WERI-Rb-1 (cell line): ENCODE data around the gene GPR78.

Source experiments
- DNase-seq: peaks from one replicate; pipeline ENCODE4 v3.0.0-alpha.2; 2020
- H3K27ac ChIP-seq: fragments of 250-450 bp; sonication (Bioruptor Pico); 2 replicates; pipeline ENCODE4 v1.5.1; 2020; ENCODE audit warnings: mild to moderate bottlenecking, moderate library complexity
- H3K27me3 ChIP-seq: fragments of 250-450 bp; sonication (Bioruptor Pico); 2 replicates; pipeline ENCODE4 v1.5.1; 2021; ENCODE audit warnings: mild to moderate bottlenecking, low read depth, moderate library complexity; ENCODE audit not compliant: insufficient read depth, severe bottlenecking
- H3K36me3 ChIP-seq: fragments of 250-450 bp; sonication (Bioruptor Pico); 2 replicates; pipeline ENCODE4 v1.5.1; 2020; ENCODE audit warnings: mild to moderate bottlenecking, moderate library complexity
- H3K4me3 ChIP-seq: 2 replicates; pipeline ENCODE4 v1.5.1; 2011; ENCODE audit warnings: low read depth, mild to moderate bottlenecking, control low read depth, low read length
- H3K9me3 ChIP-seq: fragments of 250-450 bp; sonication (Bioruptor Pico); 2 replicates; pipeline ENCODE4 v1.5.1; 2021; ENCODE audit warnings: mild to moderate bottlenecking, moderate library complexity; ENCODE audit not compliant: severe bottlenecking
- TF ChIP-seq, protein P1 (sequence below): IDR thresholded peaks from 2 replicates; pipeline ENCODE4 v1.5.1; 2011; ENCODE audit warnings: low read depth, mild to moderate bottlenecking, control low read depth, inconsistent platforms, low read length

GPR78 gene

DNA sequence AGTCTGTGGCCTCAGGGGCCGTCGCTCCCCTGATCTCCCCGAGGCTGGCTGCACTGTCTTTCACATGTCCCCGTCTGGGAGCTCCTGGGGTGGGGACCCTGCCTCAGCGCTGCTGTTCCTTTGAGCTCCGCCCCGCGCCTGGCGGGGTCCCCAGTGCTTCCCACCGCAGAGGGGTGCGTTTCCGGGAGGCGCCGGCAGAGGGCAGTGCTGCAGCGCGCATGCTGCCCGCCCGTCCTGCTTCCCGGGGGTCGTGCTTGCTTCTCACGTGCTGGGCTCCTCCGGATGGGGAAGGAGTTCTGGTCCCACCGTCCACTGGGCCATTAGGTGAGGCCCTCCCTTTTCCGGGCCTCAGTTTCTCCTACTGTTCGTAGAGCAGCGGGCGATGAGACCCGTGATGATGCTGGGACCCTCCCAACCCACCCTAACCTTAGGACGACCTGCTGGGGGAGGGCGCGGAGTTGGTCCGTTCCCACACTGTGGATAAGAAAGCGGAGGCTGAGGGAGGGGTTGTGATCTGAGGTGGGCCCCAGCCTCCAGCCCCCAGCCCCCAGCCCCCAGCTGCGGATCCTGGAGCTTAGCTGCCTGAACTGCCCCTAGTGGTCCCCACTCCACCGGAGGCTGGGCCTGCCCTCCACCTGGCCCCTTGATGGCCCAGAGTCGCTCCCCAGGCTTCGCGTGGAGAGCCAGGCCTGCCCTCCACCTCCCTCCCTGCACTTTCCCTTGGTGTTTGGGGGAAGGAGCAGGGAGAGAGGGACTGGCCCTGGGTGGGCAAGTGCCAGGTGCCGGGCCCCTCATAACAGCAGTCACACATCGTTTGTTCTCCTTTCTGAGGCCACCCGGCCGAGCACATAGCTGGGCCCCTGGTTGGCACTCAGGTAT lies 27.6 kb downstream of the GPR78 start:
- Histone ChIP-seq H3K27me3 (peaks cover 82% of the 10 kb centered on the region), H3K36me3 (no peaks in the 10 kb centered on the region), H3K27ac (no peak overlapping the region), H3K4me3 (no peak overlapping the region; the same call in 1 of the 2 replicates), H3K9me3 (no peaks in the 10 kb centered on the region)
- TF ChIP-seq, protein P1, sequence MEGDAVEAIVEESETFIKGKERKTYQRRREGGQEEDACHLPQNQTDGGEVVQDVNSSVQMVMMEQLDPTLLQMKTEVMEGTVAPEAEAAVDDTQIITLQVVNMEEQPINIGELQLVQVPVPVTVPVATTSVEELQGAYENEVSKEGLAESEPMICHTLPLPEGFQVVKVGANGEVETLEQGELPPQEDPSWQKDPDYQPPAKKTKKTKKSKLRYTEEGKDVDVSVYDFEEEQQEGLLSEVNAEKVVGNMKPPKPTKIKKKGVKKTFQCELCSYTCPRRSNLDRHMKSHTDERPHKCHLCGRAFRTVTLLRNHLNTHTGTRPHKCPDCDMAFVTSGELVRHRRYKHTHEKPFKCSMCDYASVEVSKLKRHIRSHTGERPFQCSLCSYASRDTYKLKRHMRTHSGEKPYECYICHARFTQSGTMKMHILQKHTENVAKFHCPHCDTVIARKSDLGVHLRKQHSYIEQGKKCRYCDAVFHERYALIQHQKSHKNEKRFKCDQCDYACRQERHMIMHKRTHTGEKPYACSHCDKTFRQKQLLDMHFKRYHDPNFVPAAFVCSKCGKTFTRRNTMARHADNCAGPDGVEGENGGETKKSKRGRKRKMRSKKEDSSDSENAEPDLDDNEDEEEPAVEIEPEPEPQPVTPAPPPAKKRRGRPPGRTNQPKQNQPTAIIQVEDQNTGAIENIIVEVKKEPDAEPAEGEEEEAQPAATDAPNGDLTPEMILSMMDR: peak; percentile 99
- peak; percentile 73 for DNase-seq

DNA sequence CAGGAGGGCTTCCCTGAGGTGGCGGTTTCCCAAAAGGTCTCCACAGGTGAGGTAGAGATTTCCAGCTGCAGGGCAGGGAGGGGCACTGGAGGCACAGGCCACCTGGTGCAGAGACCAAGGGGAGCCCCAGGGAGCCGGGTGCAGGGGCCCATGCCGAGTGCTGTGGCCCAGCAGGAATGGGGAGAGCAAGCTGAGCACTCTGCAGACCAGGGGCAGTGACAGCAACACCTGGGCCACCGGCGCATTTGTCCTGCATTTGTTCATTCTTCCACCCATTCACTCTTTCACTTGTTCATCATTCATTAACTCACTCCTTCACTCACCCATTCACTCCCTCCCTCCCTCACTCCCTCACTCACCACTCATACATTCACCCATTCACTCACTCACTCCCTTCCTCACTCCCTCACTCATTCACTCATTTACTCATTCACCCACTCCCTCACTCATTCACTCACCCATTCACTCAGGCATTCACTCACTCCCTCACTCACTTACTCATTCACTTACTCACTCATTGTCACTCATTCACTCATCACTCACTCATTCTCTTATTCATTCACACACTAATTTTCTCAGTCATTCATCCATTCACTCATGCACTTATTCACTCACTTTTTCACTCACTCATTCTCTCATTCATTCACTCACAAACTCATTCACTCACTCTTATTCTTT lies 28.7 kb downstream of the GPR78 start:
- Histone ChIP-seq H3K9me3 (no peaks in the 10 kb centered on the region), H3K27me3 (peaks cover 72% of the 10 kb centered on the region), H3K4me3 (no peak overlapping the region), H3K36me3 (no peaks in the 10 kb centered on the region), H3K27ac (no peak overlapping the region)
- TF ChIP-seq, protein P1: no peak
- no peak for DNase-seq

DNA sequence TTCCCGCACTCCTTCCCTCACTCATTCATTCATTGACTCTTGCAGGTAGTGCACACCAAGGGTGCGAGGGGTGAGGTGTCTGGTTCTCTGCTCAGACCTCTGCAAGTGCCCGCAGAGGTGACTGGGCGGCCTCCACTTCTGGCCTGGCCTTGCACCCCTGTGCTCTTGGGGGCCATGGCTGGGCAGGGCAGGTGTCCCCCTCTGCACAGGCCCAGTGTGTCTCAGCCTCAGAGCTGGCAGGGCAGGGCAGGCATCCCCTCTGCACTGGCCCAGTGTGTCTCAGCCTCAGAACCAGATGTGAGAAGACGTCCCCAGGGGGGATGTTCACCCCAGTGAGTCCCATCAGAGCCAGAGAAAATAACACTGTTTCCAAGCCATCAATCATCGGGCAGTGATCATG lies 29.2 kb downstream of the GPR78 start:
- H3K4me3 ChIP-seq: no peak overlapping the region
- no peaks in the 10 kb centered on the region for H3K9me3 ChIP-seq
- H3K27me3 ChIP-seq: peaks cover 68% of the 10 kb centered on the region
- no peak overlapping the region for H3K27ac ChIP-seq
- no peaks in the 10 kb centered on the region for H3K36me3 ChIP-seq
- TF ChIP-seq, protein P1: no peak
- no peak for DNase-seq

DNA sequence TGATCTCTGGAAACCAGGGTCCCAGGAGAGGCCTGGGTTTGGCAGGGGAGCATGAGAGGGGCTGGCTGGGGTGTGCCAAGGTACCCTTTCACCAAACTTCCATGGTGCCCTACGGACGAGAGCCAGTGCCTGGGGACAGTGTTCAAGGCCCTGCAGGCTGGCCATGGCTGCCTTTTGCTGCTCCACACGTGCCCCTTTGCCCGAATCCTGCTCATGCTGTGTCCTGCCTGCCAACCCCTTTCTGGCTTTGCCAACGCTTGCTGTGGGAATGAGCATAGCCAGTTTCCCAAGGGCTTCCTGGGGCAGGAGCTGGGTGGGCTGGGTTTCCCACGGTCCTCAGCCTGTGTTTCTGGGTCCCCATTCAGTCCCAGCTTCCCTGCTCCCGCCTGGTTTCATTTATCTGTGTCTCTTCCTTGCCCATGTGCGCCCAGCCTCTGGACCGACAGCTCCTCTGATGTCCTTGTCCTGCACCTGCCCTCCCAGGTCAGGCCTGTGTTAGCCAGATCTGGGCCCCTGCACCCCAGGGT lies 29.7 kb downstream of the GPR78 start:
- TF ChIP-seq, protein P1: no peak
- peaks cover 63% of the 10 kb centered on the region for H3K27me3 ChIP-seq
- no peaks in the 10 kb centered on the region for H3K9me3 ChIP-seq
- no peak for DNase-seq
- no peak overlapping the region for H3K27ac ChIP-seq
- H3K4me3 ChIP-seq: no peak overlapping the region
- H3K36me3 ChIP-seq: no peaks in the 10 kb centered on the region

DNA sequence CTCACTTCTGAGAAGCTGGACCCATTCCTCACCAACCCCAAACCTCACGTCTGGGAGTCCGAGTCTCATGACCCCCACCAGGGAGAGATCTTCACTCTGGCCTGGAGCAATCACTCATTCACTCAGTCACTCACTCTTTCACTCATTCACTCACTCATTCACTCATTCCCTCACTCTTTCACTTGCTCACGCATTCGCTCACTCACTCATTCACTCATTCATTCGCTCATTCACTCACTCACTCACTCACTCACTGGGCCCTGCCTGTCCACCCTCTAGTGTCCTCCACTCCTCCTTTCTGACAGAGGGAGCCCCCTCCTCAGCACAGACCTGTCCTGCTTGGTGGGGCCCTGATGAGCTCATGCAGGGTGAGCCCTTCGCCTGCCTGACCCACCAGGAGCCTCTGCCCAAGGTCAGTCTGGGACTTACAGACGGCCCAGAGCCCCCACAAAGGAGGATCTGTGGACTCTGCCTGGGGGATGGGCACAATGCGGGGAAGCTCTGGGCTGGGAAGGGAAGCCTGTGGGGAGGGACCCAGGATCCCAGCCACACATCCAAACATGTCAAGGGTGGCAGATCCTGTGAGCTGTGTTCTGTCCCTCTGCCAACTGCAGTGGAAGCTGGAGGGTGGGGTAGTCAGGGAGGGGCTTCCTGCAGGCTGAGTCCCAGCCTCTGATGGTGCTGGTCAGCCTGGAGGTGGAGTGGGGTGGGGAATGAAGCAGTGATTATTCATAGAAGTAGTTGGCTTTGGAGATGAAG lies 30.8 kb downstream of the GPR78 start:
- Histone ChIP-seq H3K27ac (no peak overlapping the region), H3K36me3 (no peaks in the 10 kb centered on the region)
- TF ChIP-seq, protein P1: no peak

More for the DNA sequence above, 30.8 kb downstream of the GPR78 start:
- no peaks in the 10 kb centered on the region for H3K9me3 ChIP-seq
- no peak overlapping the region for H3K4me3 ChIP-seq
- DNase-seq: no peak
- H3K27me3 ChIP-seq: peaks cover 52% of the 10 kb centered on the region
